Measurements from ENCODE around the gene AGAP1. TPM values are rescaled to one million over a fixed set of nuclear protein-coding genes. Genes with fewer than 3 reads are reported as not detected.

Gene AGAP1
- total and polyA plus RNA-seq, 4 donors, result 2.0 to 8.5 (median 5.4) TPM

DNA sequence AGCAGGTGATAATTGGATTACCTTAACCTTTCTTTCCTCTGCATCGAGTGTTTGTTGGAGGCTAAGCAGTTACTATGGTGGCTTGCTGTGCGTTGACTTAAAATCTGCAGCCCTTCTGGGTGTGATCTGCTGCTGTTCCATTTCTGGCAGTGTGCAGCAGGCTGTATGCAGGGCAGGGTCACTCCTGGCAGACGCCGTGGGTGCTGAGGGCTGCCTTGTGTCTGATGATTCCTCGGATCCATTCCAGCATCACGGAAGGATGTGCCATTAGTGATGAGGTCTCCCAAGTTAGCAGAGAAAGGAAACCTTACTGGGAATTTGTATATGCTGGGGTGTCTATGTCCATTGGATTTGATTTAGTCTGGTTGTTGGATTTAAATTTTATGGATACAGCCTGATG is 310.8 kb downstream of the AGAP1 start:
- H3K9me3 ChIP-seq (ENCODE audit: control insufficient read depth in 4 of 4, low read length in 3 of 4), result no peaks in the 10 kb centered on the region
- DNase-seq (ENCODE audit: low spot score), result no peak
- H3K4me3 ChIP-seq (ENCODE audit: low read depth in 1 of 3, low read length in 3 of 3), result no peak overlapping the region
- no peak overlapping the region for H3K9ac ChIP-seq (ENCODE audit: low read depth in 1 of 2, low read length in 2 of 2)
- peaks cover 0 to 24% (median 11%) of the 10 kb centered on the region in 4 donors for H3K36me3 ChIP-seq (ENCODE audit: control insufficient read depth in 4 of 4, insufficient read depth in 3 of 4, low read depth in 1 of 4, low read length in 3 of 4)
- TF ChIP-seq TAF1 (conservative IDR thresholded peaks at IDR 0.05), result no peak
- no peak for TF ChIP-seq SP1 (IDR thresholded peaks at IDR 0.05)
- no peak for TF ChIP-seq YY1 (IDR thresholded peaks at IDR 0.05)
- TF ChIP-seq, protein P1, sequence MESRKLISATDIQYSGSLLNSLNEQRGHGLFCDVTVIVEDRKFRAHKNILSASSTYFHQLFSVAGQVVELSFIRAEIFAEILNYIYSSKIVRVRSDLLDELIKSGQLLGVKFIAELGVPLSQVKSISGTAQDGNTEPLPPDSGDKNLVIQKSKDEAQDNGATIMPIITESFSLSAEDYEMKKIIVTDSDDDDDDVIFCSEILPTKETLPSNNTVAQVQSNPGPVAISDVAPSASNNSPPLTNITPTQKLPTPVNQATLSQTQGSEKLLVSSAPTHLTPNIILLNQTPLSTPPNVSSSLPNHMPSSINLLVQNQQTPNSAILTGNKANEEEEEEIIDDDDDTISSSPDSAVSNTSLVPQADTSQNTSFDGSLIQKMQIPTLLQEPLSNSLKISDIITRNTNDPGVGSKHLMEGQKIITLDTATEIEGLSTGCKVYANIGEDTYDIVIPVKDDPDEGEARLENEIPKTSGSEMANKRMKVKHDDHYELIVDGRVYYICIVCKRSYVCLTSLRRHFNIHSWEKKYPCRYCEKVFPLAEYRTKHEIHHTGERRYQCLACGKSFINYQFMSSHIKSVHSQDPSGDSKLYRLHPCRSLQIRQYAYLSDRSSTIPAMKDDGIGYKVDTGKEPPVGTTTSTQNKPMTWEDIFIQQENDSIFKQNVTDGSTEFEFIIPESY (IDR thresholded peaks at IDR 0.05), result no peak
- TF ChIP-seq, protein P2, sequence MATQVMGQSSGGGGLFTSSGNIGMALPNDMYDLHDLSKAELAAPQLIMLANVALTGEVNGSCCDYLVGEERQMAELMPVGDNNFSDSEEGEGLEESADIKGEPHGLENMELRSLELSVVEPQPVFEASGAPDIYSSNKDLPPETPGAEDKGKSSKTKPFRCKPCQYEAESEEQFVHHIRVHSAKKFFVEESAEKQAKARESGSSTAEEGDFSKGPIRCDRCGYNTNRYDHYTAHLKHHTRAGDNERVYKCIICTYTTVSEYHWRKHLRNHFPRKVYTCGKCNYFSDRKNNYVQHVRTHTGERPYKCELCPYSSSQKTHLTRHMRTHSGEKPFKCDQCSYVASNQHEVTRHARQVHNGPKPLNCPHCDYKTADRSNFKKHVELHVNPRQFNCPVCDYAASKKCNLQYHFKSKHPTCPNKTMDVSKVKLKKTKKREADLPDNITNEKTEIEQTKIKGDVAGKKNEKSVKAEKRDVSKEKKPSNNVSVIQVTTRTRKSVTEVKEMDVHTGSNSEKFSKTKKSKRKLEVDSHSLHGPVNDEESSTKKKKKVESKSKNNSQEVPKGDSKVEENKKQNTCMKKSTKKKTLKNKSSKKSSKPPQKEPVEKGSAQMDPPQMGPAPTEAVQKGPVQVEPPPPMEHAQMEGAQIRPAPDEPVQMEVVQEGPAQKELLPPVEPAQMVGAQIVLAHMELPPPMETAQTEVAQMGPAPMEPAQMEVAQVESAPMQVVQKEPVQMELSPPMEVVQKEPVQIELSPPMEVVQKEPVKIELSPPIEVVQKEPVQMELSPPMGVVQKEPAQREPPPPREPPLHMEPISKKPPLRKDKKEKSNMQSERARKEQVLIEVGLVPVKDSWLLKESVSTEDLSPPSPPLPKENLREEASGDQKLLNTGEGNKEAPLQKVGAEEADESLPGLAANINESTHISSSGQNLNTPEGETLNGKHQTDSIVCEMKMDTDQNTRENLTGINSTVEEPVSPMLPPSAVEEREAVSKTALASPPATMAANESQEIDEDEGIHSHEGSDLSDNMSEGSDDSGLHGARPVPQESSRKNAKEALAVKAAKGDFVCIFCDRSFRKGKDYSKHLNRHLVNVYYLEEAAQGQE (IDR thresholded peaks at IDR 0.05), result no peak
- TF ChIP-seq EGR1 (IDR thresholded peaks at IDR 0.05; ENCODE audit: low read depth in 2 of 2), result no peak
- no peak for TF ChIP-seq FOXA1 (IDR thresholded peaks at IDR 0.05)
- H3K27me3 ChIP-seq (ENCODE audit: control insufficient read depth in 4 of 4, insufficient read depth in 4 of 4, low read length in 3 of 4), result no peaks in the 10 kb centered on the region
- H3K4me1 ChIP-seq (ENCODE audit: control insufficient read depth in 4 of 4, insufficient read depth in 4 of 4, low read length in 3 of 4), result no peaks in the 10 kb centered on the region
- 93% methylated on average over 6 of the region's 6 CpGs for WGBS
- no peak overlapping the region for H3K27ac ChIP-seq (ENCODE audit: low read depth in 1 of 2, low read length in 2 of 2)

DNA sequence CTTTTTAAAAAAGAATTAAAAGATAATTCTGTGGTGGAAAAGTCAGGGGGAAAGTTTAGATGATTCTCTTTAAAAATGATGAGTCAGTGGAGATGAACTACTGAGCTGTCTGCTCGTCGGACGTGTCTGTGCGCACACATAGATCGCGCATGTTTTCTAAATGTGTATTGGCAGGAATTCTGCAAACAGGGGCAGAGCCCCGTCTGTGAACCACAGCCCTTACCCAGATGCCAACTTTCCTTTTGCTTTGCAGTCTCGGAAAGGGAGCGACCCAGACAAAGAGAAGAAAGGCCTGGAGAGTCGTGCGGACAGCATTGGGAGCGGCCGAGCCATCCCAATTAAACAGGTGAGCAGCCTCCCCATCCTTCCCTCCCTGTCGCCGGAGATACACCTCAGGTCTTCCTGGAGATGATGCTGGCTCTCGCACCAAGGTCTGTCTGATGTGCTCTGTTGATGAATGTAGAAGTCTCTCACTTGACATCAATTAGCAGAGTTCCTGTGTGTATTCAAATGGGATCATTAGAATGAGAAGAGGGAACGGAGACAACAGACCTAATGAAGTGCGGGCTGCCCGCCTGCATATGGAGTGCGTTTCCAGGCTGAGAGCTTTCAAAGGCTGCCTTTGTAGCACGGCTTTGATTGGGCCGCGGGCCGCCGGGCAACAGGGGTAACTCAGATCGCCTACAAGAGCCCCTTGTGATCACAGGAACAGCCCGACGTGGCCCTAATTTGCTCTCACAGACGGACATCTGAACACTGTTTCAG is 313.3 kb downstream of the AGAP1 start:
- no peak overlapping the region for H3K4me3 ChIP-seq (ENCODE audit: low read depth in 1 of 3, low read length in 3 of 3)

More for the DNA sequence above, 313.3 kb downstream of the AGAP1 start:
- WGBS, result 95% methylated on average over 29 of the region's 29 CpGs
- Histone ChIP-seq H3K27me3 (ENCODE audit: control insufficient read depth in 4 of 4, insufficient read depth in 4 of 4, low read length in 3 of 4) (no peaks in the 10 kb centered on the region), H3K27ac (ENCODE audit: low read depth in 1 of 2, low read length in 2 of 2) (no peak overlapping the region), H3K36me3 (ENCODE audit: control insufficient read depth in 4 of 4, insufficient read depth in 3 of 4, low read depth in 1 of 4, low read length in 3 of 4) (peaks cover 0 to 30% (median 6%) of the 10 kb centered on the region in 4 donors), H3K9me3 (ENCODE audit: control insufficient read depth in 4 of 4, low read length in 3 of 4) (no peaks in the 10 kb centered on the region), H3K9ac (ENCODE audit: low read depth in 1 of 2, low read length in 2 of 2) (no peak overlapping the region), H3K4me1 (ENCODE audit: control insufficient read depth in 4 of 4, insufficient read depth in 4 of 4, low read length in 3 of 4) (no peaks in the 10 kb centered on the region)
- TF ChIP-seq, protein P2 (IDR thresholded peaks at IDR 0.05), result no peak
- TF ChIP-seq GABPA (IDR thresholded peaks at IDR 0.05 in 1 of 2, conservative IDR thresholded peaks at IDR 0.05 in 1 of 2), result no peak
- TF ChIP-seq, protein P1 (IDR thresholded peaks at IDR 0.05), result no peak
- no peak for TF ChIP-seq HNF4A (conservative IDR thresholded peaks at IDR 0.05)
- no peak for DNase-seq (ENCODE audit: low spot score)

Data from liver (tissue), 9 donors.